K562 (cell line): ENCODE data around the gene RORB. TPM values are rescaled to one million over a fixed set of nuclear protein-coding genes. Genes with fewer than 3 reads are reported as not detected.

Experiments
- ATAC-seq: fragments of 200-7000 bp; cut with Tn5 transposase; 3 replicates; pipeline ENCODE4 v1.9.1; 2020; ENCODE audit warnings: moderate library complexity
- BruUV-seq: library from RNA; stranded (reverse); fragments of 400-500 nt; replicated peaks from 2 replicates; lab custom pipeline; 2021; lab: Mats Ljungman, UMichigan
- CTCF ChIA-PET: fragments of 300-600 bp; formaldehyde crosslinking; extraction: SDS; loops from one replicate; lab custom pipeline; 2021; ENCODE audit warnings: low intra/inter-chr PET ratio; lab: Yijun Ruan, JAX
- POLR2A ChIA-PET: fragments of 300-600, 350-650 bp; sonication (Branson Sonifier 250); formaldehyde crosslinking; extraction: SDS; loops from one replicate; lab custom pipeline; 2021; ENCODE audit warnings: antibody characterized with exemption, inconsistent platforms; lab: Yijun Ruan, JAX
- DNase-seq, 4 experiments: peaks; one replicate each; pipeline versions ENCODE4 v3.0.0 to v3.0.0-alpha.2; 2011 to 2018; ENCODE audit warnings: low spot score in 3 of 4, mixed read lengths in 3 of 4; ENCODE audit errors: extremely low read depth in 1 of 4
- FAIRE-seq: peaks from 2 replicates; lab custom pipeline; 2011; peaks lifted over from hg19 to GRCh38; lab: Jason Lieb, UNC
- H2AFZ ChIP-seq: 2 replicates; pipeline ENCODE4 v1.6.0; 2011; ENCODE audit warnings: low read depth, low read length, control low read depth, inconsistent platforms
- H3K27ac ChIP-seq: fragments of 200-600 bp; 3 replicates; pipeline ENCODE4 v1.8.0; 2011; ENCODE audit warnings: low read depth, mild to moderate bottlenecking, control low read depth, inconsistent platforms, low read length, moderate library complexity, mixed read lengths; ENCODE audit errors: extremely low read depth
- H3K27me3 ChIP-seq, 2 experiments: fragments of 300-600 bp in 1 of 2; 2 replicates in 1 of 2; 3 replicates in 1 of 2; pipeline versions ENCODE4 v1.6.0 to v1.8.0; 2011; ENCODE audit warnings: inconsistent platforms in 2 of 2, low read length in 2 of 2, mild to moderate bottlenecking in 1 of 2, mixed read lengths in 1 of 2, moderate library complexity in 1 of 2; ENCODE audit not compliant: control insufficient read depth in 2 of 2, insufficient read depth in 2 of 2
- H3K36me3 ChIP-seq: fragments of 300-600 bp; 3 replicates; pipeline ENCODE4 v1.8.0; 2011; ENCODE audit warnings: mild to moderate bottlenecking, low read length, inconsistent platforms; ENCODE audit not compliant: control insufficient read depth, insufficient read depth
- H3K4me1 ChIP-seq, 2 experiments: fragments of 200-600 bp in 1 of 2; replicated peaks in 1 of 2; 2 replicates in 1 of 2; 3 replicates in 1 of 2; pipeline versions ENCODE4 v1.5.1 to v1.8.0; 2011; ENCODE audit warnings: inconsistent platforms in 2 of 2, low read length in 2 of 2, mild to moderate bottlenecking in 1 of 2, mixed read lengths in 1 of 2, moderate library complexity in 1 of 2; ENCODE audit not compliant: control insufficient read depth in 2 of 2, insufficient read depth in 2 of 2
- H3K4me2 ChIP-seq: 2 replicates; pipeline ENCODE4 v1.6.1; 2011; ENCODE audit warnings: low read length, control low read depth, inconsistent platforms, mixed read lengths; ENCODE audit not compliant: insufficient read depth
- H3K4me3 ChIP-seq: fragments of 200-600 bp; sonication (generic), shearing (Covaris generic); 2 replicates; pipeline ENCODE4 v1.5.1; 2016; ENCODE audit warnings: control low read depth, inconsistent platforms
- H3K79me2 ChIP-seq: fragments of 200-600 bp; 3 replicates; pipeline ENCODE4 v1.8.0; 2011; ENCODE audit warnings: low read length, inconsistent platforms; ENCODE audit not compliant: control insufficient read depth, insufficient read depth
- H3K9ac ChIP-seq, 2 experiments: 2 replicates each; pipeline versions ENCODE4 v1.6.0 to v1.6.1; 2011; ENCODE audit warnings: low read depth in 2 of 2, low read length in 2 of 2, control low read depth in 1 of 2, inconsistent platforms in 1 of 2, mild to moderate bottlenecking in 1 of 2, mixed read lengths in 1 of 2; ENCODE audit not compliant: insufficient read depth in 1 of 2
- H3K9me1 ChIP-seq: one replicate; pipeline ENCODE4 v1.6.0; 2011; ENCODE audit warnings: inconsistent platforms, mild to moderate bottlenecking, low read length, moderate library complexity; ENCODE audit not compliant: control insufficient read depth, insufficient read depth
- H3K9me3 ChIP-seq: replicated peaks from 2 replicates; pipeline ENCODE4 v1.5.1; 2011; ENCODE audit warnings: low read depth, low read length, inconsistent platforms; ENCODE audit not compliant: control insufficient read depth, insufficient read depth
- H4K20me1 ChIP-seq: replicated peaks from 2 replicates; pipeline ENCODE4 v1.6.1; 2011; ENCODE audit warnings: low read length, inconsistent platforms, mixed read lengths; ENCODE audit not compliant: control insufficient read depth, insufficient read depth
- BRF1 ChIP-seq: IDR thresholded peaks from 3 replicates; pipeline ENCODE4 v1.6.1; 2011; ENCODE audit warnings: borderline replicate concordance, mild to moderate bottlenecking; ENCODE audit not compliant: insufficient read length; ENCODE audit errors: extremely low read depth
- CCAR2 ChIP-seq: fragments of 200-400 bp; formaldehyde crosslinking; IDR thresholded peaks from 2 replicates; pipeline ENCODE4 v1.6.1; 2017; ENCODE audit warnings: mild to moderate bottlenecking, low read depth, low read length
- CTCF ChIP-seq, 3 experiments: IDR thresholded peaks in 2 of 3; conservative IDR thresholded peaks in 1 of 3; 2 replicates each; pipeline ENCODE4 v1.5.1; 2011 to 2012; ENCODE audit warnings: low read length in 3 of 3, mild to moderate bottlenecking in 3 of 3, control low read depth in 2 of 3, improper control_type of control experiment in 1 of 3, inconsistent platforms in 1 of 3, low read depth in 1 of 3, mixed read lengths in 1 of 3, moderate library complexity in 1 of 3; ENCODE audit not compliant: insufficient read depth in 2 of 3
- ESRRA ChIP-seq: fragments of 450-650 bp; IDR thresholded peaks from 2 replicates; pipeline ENCODE4 v1.6.1; 2014; ENCODE audit warnings: low read depth, mild to moderate bottlenecking, moderate library complexity, borderline replicate concordance
- ETV1 ChIP-seq: fragments of 450-650 bp; conservative IDR thresholded peaks from 2 replicates; pipeline ENCODE4 v1.6.1; 2016; ENCODE audit warnings: missing genetic modification characterization, control low read depth, low read depth, missing compliant biosample characterization
- HES1 ChIP-seq: fragments of 450-650 bp; IDR thresholded peaks from 2 replicates; pipeline ENCODE4 v1.6.1; 2016; ENCODE audit warnings: low read depth, mild to moderate bottlenecking, moderate library complexity
- POLR2AphosphoS2 ChIP-seq: IDR thresholded peaks from 2 replicates; pipeline ENCODE4 v1.6.1; 2012; ENCODE audit warnings: low read length, improper control_type of control experiment
- RAD21 ChIP-seq, 2 experiments: fragments of 250-450 bp in 1 of 2; fragments of 450-650 bp in 1 of 2; sonication (Bioruptor Pico) in 1 of 2; formaldehyde crosslinking in 1 of 2; IDR thresholded peaks in 1 of 2; conservative IDR thresholded peaks in 1 of 2; 2 replicates each; pipeline versions ENCODE4 v1.4.0 to v1.8.0; 2020 to 2022; ENCODE audit warnings: mild to moderate bottlenecking in 2 of 2, moderate library complexity in 1 of 2
- RBM22 ChIP-seq: fragments of 200-400 bp; formaldehyde crosslinking; IDR thresholded peaks from 2 replicates; pipeline ENCODE4 v1.6.1; 2018; ENCODE audit warnings: low read length, low read depth; ENCODE audit not compliant: poor library complexity, severe bottlenecking
- SMARCE1 ChIP-seq: fragments of 450-650 bp; IDR thresholded peaks from 2 replicates; pipeline ENCODE4 v1.7.1; 2016; ENCODE audit warnings: mild to moderate bottlenecking
- ZNF12 ChIP-seq: sonication (generic); formaldehyde crosslinking; IDR thresholded peaks from 2 replicates; pipeline ENCODE4 v1.4.0; 2020; ENCODE audit warnings: mild to moderate bottlenecking, missing genetic modification reagents
- ZNF431 ChIP-seq: sonication (generic); formaldehyde crosslinking; IDR thresholded peaks from 2 replicates; pipeline ENCODE4 v1.8.0; 2022; ENCODE audit warnings: mild to moderate bottlenecking, missing genetic modification reagents
- ZNF764 ChIP-seq: fragments of 250-450 bp; sonication (Bioruptor Pico); IDR thresholded peaks from 2 replicates; pipeline ENCODE4 v1.4.0; 2020; ENCODE audit warnings: low read depth, mild to moderate bottlenecking, moderate library complexity
- WGBS: fragments of 100-300 bp; shearing (Covaris generic); methylation state at CpG from one replicate; pipeline ENCODE4 v1.1.6; 2016; ENCODE audit warnings: low coverage, mixed read lengths; ENCODE audit not compliant: insufficient coverage; ENCODE audit errors: missing lambda C conversion rate; 5-methylcytosine and 5-hydroxymethylcytosine counted together
- in situ Hi-C: fragments of 300-500 bp; cut with MboI; formaldehyde crosslinking; loops from 4 replicates; pipeline ENCODE4 v1.15.0; 2018; ENCODE audit warnings: inconsistent platforms, mixed read lengths
- intact Hi-C: fragments of 100-400 bp; cut with micrococcal nuclease; formaldehyde crosslinking; loops from 2 replicates; pipeline ENCODE4 v1.14.2; 2022
- polyA plus RNA-seq, 8 experiments: library from polyadenylated mRNA; depleted of rRNA in 4 of 8; stranded (reverse) in 5 of 8; unstranded in 3 of 8; fragments of >200 nt; fragmentation: Nextera tagmentation in 2 of 8; fragmentation: Illumina TruSeq in 1 of 8; extraction: Ambion mirVana in 2 of 8; extraction: Trizol in 1 of 8; gene quantifications; 2 replicates each; pipeline versions ENCODE4 v1.2.1 to v1.2.3, GENCODE V29; 2011 to 2014; ENCODE audit warnings: inconsistent platforms in 1 of 8, missing spikeins in 1 of 8
- total RNA-seq, 7 experiments: library from RNA; depleted of rRNA in 6 of 7; stranded (reverse); fragments of >200 nt in 6 of 7; fragmentation: Illumina TruSeq in 2 of 7; extraction: Trizol in 2 of 7; gene quantifications; 2 replicates each; pipeline versions ENCODE4 v1.2.1 to v1.2.3, GENCODE V29; 2011 to 2021; ENCODE audit warnings: low replicate concordance in 1 of 7

RORB gene
- total and polyA plus RNA-seq, 9 of the 15 experiments (the other 6 are each of a cell fraction or from before 2014, with no cell fraction given) = not detected

GRCh38 chr9:74576176-74576575 is 79.0 kb downstream of the RORB start:
- Histone ChIP-seq H3K27me3 (no peaks in the 10 kb centered on the region), H2AFZ (no peak overlapping the region), H4K20me1 (no peaks in the 10 kb centered on the region), H3K4me3 (no peak overlapping the region), H3K9ac (no peak overlapping the region), H3K9me1 (no peaks in the 10 kb centered on the region), H3K9me3 (no peaks in the 10 kb centered on the region), H3K79me2 (no peaks in the 10 kb centered on the region), H3K4me1 (no peaks in the 10 kb centered on the region), H3K4me2 (no peak overlapping the region), H3K36me3 (no peaks in the 10 kb centered on the region), H3K27ac (no peak overlapping the region)
- WGBS = 0% methylated on average over 1 of the region's 1 CpG
- no peak for DNase-seq
- CTCF ChIA-PET = no interaction called here
- POLR2A ChIA-PET = interaction anchor here (0.8 kb wide), 1 partner anchor 11 kb away, joined by 4 read pairs; no protein-coding TSS in a partner anchor
- TF ChIP-seq ZNF764 (CRISPR knock-in tag) = no peak
- no peak for FAIRE-seq
- no peak for ATAC-seq
- in situ Hi-C loops = no loop called here
- BruUV-seq = no TSS peak
- intact Hi-C loops = loop anchor here (5.0 kb wide), 1 partner anchor 66 kb away; no protein-coding TSS in a partner anchor

DNA sequence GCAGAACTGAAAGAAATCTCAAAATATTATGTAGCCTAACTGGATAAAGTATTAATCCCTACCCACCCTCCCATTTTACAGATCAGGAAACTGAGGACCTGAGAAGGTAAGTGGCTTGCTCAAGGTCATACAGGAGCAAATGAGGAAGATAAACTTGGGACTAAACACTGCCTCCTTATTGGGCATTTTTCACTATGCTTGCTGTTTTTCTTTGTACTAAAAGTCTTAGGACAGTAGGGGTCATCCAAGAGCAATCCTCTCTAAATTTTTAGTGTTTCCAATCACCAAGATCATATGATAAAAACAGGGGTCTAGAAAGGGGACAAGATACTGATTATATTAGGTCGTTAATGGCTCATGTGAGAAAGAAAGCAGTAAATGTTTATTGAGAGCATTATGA is 80.8 kb downstream of the RORB start:
- Histone ChIP-seq H3K4me2 (no peak overlapping the region), H3K9me1 (no peaks in the 10 kb centered on the region), H3K36me3 (no peaks in the 10 kb centered on the region), H3K27me3 (no peaks in the 10 kb centered on the region), H3K4me1 (no peaks in the 10 kb centered on the region), H3K79me2 (no peaks in the 10 kb centered on the region), H3K4me3 (no peak overlapping the region), H3K9ac (no peak overlapping the region), H3K9me3 (no peaks in the 10 kb centered on the region), H2AFZ (no peak overlapping the region), H4K20me1 (no peaks in the 10 kb centered on the region), H3K27ac (no peak overlapping the region)
- in situ Hi-C loops (no loop called here), intact Hi-C loops (loop anchor here (2.0 to 5.0 kb wide), 2 partner anchors 64 to 165 kb away; no protein-coding TSS in a partner anchor)
- POLR2A ChIA-PET = no interaction called here
- no TSS peak for BruUV-seq
- WGBS = 0% methylated on average over 1 of the region's 1 CpG
- DNase-seq = peak in 1 of 4 experiments; percentile 4
- peak; percentile 26; the same call in 1 of the 3 replicates for ATAC-seq
- CTCF ChIA-PET = no interaction called here
- FAIRE-seq = no peak
- TF ChIP-seq ZNF431 (CRISPR knock-in tag) (no peak), RAD21 (CRISPR knock-in tag; conservative IDR thresholded peaks at IDR 0.05 in 1 of 2, IDR thresholded peaks at IDR 0.05 in 1 of 2) (peak; percentile 19 to 27; a peak in 2 of 4 replicates), ETV1 (tag) (no peak), HES1 (no peak), ZNF12 (CRISPR knock-in tag) (no peak), RBM22 (no peak), BRF1 (no peak), POLR2AphosphoS2 (no peak), CTCF (IDR thresholded peaks at IDR 0.05 in 2 of 3, conservative IDR thresholded peaks at IDR 0.05 in 1 of 3; ENCODE audit: insufficient read depth in 2 of 3, low read depth in 1 of 3, low read length in 3 of 3) (peak in 2 of 3 experiments; percentile 24 to 38; a peak in 2 of 6 replicates), ESRRA (peak; percentile 81; the same call in 1 of the 2 replicates), SMARCE1 (no peak), CCAR2 (no peak)
